ENCODE measurements around the gene CHRND.
"Not testable (repeated sequence)": the region's sequence is repeated elsewhere in the genome, so short reads cannot be mapped to it uniquely, and the experiment has no call there.

Gene CHRND

GRCh38 chr2:232543928-232544631, 18.1 kb downstream of the CHRND start:
- FAIRE-seq, result no peak

- no peak for FAIRE-seq
These were observed 18.7 kb downstream of the CHRND start for GRCh38 chr2:232544674-232545073.

DNA sequence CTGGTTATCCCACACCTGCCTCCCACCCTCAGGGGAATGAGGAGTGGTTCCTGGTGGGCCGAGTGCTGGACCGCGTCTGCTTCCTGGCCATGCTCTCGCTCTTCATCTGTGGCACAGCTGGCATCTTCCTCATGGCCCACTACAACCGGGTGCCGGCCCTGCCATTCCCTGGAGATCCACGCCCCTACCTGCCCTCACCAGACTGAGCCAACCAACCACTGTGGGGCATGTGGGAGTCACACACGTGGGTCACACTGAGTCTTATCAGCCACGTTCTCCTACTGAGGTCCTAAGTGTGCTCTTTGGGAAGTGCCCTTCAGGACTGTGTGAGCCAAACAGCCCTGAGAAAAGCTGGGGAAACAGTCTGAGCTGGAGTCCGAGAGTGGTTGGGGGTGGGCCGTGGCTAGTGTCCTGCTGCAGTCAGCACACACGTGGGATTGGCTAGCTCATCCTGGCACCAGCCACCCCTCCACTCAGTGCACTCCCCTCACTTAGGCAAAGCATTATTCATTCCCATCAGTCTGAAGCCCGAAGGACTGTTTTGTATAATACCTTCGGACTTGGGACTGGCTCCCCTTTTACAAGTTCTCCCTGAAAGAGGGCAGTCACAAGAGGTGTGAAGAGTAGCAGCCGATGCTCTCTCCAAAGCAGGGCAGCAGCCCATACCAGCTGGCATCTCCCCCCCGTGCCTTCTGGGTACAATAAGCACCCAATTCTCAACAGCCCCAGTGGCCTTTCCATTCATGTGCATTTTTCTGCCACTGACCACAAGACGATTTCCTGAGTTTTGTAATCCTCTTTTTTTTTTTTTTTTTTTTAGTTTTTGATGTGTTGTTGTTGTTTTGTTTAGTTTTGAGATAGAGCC, 19.8 kb downstream of the CHRND start:
- no peak for FAIRE-seq

- no peak for FAIRE-seq
These were observed 22.0 kb downstream of the CHRND start for GRCh38 chr2:232547991-232548390.

- FAIRE-seq, result no peak
These were observed 23.8 kb downstream of the CHRND start for GRCh38 chr2:232549655-232550353.

DNA sequence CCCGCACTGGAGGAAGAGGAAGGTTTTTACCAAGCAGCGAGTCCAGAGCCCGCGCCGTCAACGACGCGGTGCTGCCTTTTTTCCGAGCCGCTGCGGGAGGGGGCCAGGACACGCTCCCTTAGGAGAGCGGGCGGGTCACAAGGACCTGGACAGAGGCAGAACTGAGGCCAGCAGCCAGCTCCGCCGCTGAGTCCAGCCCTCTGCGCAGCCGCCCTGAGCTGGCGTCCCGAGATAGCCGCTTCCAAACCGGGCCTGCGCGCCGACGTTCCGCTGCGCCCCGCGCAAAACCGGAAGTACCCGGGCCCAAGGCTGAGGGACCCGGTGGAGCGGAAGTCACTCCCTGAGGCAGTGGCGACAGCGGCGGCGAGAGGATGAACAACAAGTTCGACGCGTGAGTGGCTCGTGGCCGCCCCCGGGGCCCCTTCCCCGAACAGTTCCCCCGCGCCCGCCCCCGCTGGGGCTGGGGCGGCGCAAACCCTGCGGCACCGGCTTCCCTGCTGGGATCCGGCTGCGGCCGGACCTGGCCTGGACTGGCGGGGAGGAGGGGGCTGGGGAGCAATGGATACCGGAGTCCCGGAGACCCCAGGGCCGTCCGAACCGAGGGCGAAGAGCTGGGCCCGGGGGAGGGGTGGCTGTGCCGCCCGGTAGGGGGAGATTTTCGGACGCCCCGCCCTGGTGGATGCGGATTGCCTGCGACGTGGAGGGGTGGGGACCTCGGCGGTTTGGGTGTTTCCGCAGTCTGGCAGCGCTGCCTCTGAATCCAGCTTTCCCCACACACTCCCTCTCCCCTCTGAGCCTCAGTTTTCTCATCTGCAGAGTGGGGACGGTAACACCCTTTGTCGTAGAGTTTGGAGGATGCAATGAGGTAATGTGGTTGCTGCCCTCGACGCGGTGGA, 24.6 kb downstream of the CHRND start, which contains the start of the genes EIF4E2 and TIGD1:
TSS of gene EIF4E2 (plus strand) at position 336 of the 896 bp plus-strand sequence. CDS start at position 372, 36 bp downstream.
TSS of gene TIGD1 (minus strand) at position 204 of the 896 bp plus-strand sequence. CDS start 675 bp downstream, outside the sequence.
- no peak for FAIRE-seq

GRCh38 chr2:232551250-232551638, 25.3 kb downstream of the CHRND start:
- no peak for FAIRE-seq

DNA sequence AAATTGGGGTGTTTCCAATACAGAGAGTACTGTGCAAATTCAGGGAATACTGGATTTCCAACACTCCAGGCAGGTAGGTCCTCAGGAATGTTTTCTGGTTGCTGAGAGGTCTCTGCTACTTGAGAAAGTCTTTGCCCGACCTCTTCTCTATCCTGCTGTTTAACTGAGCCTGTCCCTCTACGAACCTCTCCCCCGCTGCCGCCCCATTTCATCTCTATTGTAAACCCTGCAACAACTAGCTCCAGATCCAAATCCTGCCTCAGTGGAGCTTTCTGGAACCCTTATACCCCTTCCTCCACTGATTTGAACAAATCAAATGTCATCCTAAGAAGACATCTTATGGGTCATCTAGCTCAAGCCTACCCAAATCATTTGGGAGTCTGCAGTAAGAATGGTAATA, 25.8 kb downstream of the CHRND start:
- FAIRE-seq, result no peak

GRCh38 chr2:232556426-232556825, 30.5 kb downstream of the CHRND start:
- FAIRE-seq, result no peak

GRCh38 chr2:232562515-232563151, 36.7 kb downstream of the CHRND start:
- no peak for FAIRE-seq

- no peak for FAIRE-seq
These were observed 37.6 kb downstream of the CHRND start for GRCh38 chr2:232563580-232563979.

GRCh38 chr2:232567721-232568120, 41.8 kb downstream of the CHRND start:
- FAIRE-seq, result no peak

DNA sequence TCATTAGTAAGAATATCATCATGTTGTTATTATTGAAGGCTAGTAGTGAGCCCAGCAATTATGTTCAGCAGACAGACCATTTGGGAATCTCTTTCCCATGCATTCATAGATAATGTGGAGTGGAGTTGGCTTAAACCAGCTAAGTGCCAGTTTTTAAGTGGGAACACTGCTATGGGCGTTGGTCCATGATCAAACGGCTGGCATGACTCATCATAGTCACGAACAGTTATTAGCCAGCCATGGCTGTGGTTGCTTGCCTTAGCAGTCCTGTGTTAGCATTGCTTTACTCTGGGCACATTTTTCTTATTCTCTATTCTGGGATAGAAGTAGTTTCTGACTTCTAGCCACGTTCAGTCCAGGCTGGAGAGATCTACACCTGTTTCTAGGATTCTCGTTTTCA, 42.2 kb downstream of the CHRND start:
- no peak for FAIRE-seq

DNA sequence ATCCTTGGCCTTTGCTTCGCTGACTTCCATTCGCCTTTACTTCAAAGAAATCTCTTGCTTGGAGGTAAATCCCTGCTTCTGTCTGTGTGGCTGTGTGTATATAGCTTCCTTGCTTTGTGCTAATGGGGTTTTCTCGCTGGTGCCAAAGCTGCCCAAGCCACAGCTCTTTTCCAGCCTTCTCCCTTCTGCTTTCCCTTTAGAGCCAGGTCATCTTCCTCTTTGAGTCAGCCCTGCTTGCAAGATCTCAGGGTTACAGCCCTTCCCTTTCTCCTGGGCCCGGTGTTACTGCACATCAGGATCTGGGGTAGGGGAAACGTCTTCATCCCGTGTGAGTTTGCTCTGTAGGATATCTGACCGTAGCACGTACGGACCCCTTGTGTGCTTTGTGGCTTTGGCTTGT, 43.6 kb downstream of the CHRND start:
- FAIRE-seq, result no peak

- FAIRE-seq, result not testable (repeated sequence)
These were observed 44.5 kb downstream of the CHRND start for GRCh38 chr2:232570481-232570880.

- FAIRE-seq, result no peak
These were observed 45.1 kb downstream of the CHRND start for GRCh38 chr2:232571026-232571474.

DNA sequence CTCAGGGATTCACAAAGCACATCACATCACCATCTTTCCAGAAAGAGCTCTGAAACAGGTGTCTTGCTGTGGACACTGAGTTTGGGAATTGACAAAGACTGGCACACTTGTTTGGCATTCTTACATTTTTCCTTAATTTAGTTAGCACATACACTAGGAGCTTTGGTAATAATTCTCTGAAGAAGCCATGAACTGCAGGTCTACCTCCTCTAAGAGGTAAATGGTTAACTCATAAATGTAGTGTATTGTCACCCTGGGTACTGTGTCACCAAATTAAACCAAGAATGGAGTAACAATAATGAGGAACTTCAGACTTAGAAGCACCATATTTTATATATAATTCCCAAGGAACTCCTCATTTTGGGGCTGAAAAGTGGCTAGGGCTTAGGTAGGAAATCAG, 47.1 kb downstream of the CHRND start:
- FAIRE-seq, result no peak

GRCh38 chr2:232573771-232574435, 47.9 kb downstream of the CHRND start:
- no peak for FAIRE-seq

DNA sequence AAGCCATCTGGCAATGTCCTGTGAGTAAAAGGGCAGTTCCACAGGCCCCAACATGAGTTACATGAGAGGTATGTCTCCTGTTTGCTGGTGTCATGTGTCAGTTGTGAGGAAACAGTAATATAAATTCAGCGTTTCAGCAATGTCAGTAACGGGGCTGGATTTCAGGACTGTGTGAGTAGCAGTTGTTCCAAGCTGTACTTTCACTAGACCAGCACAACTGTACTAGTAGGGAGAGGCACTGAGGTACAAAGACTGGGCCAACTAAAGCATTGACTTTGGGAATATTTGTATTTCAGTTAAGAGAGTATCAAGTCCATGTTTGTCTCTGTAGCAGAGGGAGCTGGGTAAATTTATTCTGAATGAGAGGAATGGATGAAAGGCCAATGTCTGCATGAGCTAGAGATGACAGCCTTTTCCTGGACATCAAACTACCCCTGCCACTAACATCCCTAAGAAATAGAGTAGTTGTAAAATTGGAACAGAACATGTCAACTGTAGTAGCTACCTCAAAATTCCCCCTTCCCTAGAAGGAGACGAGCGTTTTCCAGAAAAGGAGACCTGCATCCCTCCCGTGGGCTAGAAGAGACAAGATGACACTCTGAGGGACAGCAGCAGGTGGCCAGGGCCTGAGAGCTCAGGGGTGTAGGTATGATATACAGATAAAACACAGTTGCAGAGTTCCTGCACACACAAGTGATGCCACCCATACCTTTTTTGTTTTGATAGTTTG, 48.9 kb downstream of the CHRND start:
- no peak for FAIRE-seq

DNA sequence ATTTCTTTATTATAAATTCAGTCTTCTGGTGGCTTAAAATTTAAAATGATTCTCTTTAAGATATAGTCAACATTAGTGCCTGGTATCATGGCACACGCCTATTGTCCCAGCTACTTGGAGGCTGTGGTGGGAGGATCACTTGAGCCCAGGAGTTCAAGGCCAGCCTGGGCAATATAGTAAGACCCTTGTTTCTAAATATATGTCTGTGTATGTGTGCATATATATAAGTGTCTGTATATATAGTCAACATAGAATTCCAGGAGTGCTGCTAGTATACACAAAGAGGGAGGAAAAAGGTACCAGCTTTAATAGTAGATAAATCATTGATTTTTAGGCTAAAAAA, 49.4 kb downstream of the CHRND start:
- FAIRE-seq, result no peak

- FAIRE-seq, result no peak
These were observed 51.0 kb downstream of the CHRND start for GRCh38 chr2:232576995-232577394.
